HG02610 (cell line): ENCODE results near the gene GRM8.

ENCODE experiments used
- ATAC-seq: cut with Tn5 transposase; IDR thresholded peaks from one replicate; pipeline ENCODE4 v1.9.1; 2021; ENCODE audit warnings: mild to moderate bottlenecking, moderate library complexity; ENCODE audit not compliant: unreplicated experiment

GRM8 gene

GRCh38 chr7:126750207-126750911, 502.4 kb downstream of the GRM8 start:
- no peak for ATAC-seq

- no peak for ATAC-seq
Measured at GRCh38 chr7:126728967-126729366, 523.8 kb downstream of the GRM8 start.

GRCh38 chr7:126727930-126728391, 524.8 kb downstream of the GRM8 start:
- peak; percentile 49 for ATAC-seq

- no peak for ATAC-seq
Measured at GRCh38 chr7:126723966-126724544, 528.7 kb downstream of the GRM8 start.

GRCh38 chr7:126720232-126720631, 532.5 kb downstream of the GRM8 start:
- ATAC-seq: peak; percentile 96

- no peak for ATAC-seq
Measured at GRCh38 chr7:126718419-126718818, 534.3 kb downstream of the GRM8 start.

GRCh38 chr7:126716321-126716720, 536.4 kb downstream of the GRM8 start:
- no peak for ATAC-seq

- no peak for ATAC-seq
Measured at GRCh38 chr7:126715076-126715475, 537.7 kb downstream of the GRM8 start.

- ATAC-seq: peak; percentile 64
Measured at GRCh38 chr7:126702242-126703016, 550.3 kb downstream of the GRM8 start.

GRCh38 chr7:126700807-126701604, 551.7 kb downstream of the GRM8 start:
- peak; percentile 96 for ATAC-seq

- ATAC-seq: no peak
Measured at GRCh38 chr7:126699707-126700106, 553.0 kb downstream of the GRM8 start.

GRCh38 chr7:126698909-126699308, 553.8 kb downstream of the GRM8 start:
- ATAC-seq: no peak

- no peak for ATAC-seq
Measured at GRCh38 chr7:126698446-126698845, 554.3 kb downstream of the GRM8 start.

GRCh38 chr7:126696256-126697038, 556.3 kb downstream of the GRM8 start:
- peak; percentile 26 for ATAC-seq

GRCh38 chr7:126690848-126691751, 561.6 kb downstream of the GRM8 start:
- ATAC-seq: no peak

- no peak for ATAC-seq
Measured at GRCh38 chr7:126690104-126690503, 562.6 kb downstream of the GRM8 start.

- no peak for ATAC-seq
Measured at GRCh38 chr7:126689037-126689436, 563.7 kb downstream of the GRM8 start.

GRCh38 chr7:126686474-126686873, 566.3 kb downstream of the GRM8 start:
- ATAC-seq: no peak

GRCh38 chr7:126685596-126685995, 567.1 kb downstream of the GRM8 start:
- ATAC-seq: no peak
